Mucosa of descending colon (tissue), 3 donors: ENCODE data around the gene STAT3. TPM values are rescaled to one million over a fixed set of nuclear protein-coding genes. Genes with fewer than 3 reads are reported as not detected.
A peak's percentile ranks its signal among the peaks of the same experiment; 100 is the strongest.

Experiments
- ATAC-seq: fragments of 200-7000 bp; cut with Tn5 transposase; one replicate; pipeline ENCODE4 v1.9.1; 2020; ENCODE audit warnings: mild to moderate bottlenecking, moderate library complexity
- DNase-seq, 3 donors: peaks; one replicate each; pipeline ENCODE4 v3.0.0-alpha.2; 2020
- H3K36me3 ChIP-seq: fragments of 200-600 bp; one replicate; pipeline ENCODE4 v1.8.0; 2021; ENCODE audit warnings: low read depth, mild to moderate bottlenecking
- H3K4me1 ChIP-seq: fragments of 200-600 bp; one replicate; pipeline ENCODE4 v1.8.0; 2021; ENCODE audit warnings: low read depth, mild to moderate bottlenecking
- H3K4me3 ChIP-seq: fragments of 200-600 bp; one replicate; pipeline ENCODE4 v1.8.0; 2021; ENCODE audit warnings: mild to moderate bottlenecking
- H3K9me3 ChIP-seq: fragments of 200-600 bp; one replicate; pipeline ENCODE4 v1.8.0; 2021; ENCODE audit warnings: mild to moderate bottlenecking
- intact Hi-C, 2 donors: fragments of 100-400 bp; cut with DNase I in 1 of 2; cut with micrococcal nuclease in 1 of 2; formaldehyde crosslinking; loops; one replicate each; pipeline versions ENCODE4 v1.11.0 to v1.11.1; 2022; cut with DNase I, micrococcal nuclease
- total RNA-seq, 3 donors: library from RNA; stranded (reverse); fragmentation: NEBNext Ultra II Directional in 2 of 3; extraction: Animal tissue kit (Norgen Biotek cat#: 25700) in 2 of 3; gene quantifications; one replicate each; pipeline versions ENCODE4 v1.2.1 to v1.2.4, GENCODE V29; 2021 to 2023
- TF ChIP-seq, protein P1 (sequence below): fragments of 200-600 bp; IDR thresholded peaks from one replicate; pipeline ENCODE4 v1.8.0; 2022; ENCODE audit warnings: antibody characterized with exemption, mild to moderate bottlenecking
- donor health status: DM: no; HTN: no; CAD: no; lungs with moderate emphysema.
- donor health status: DM: no; HTN: no; CAD: no.
- donor health status: DM: no; HTN: yes; CAD: no.

STAT3 gene
- total RNA-seq, 3 donors from 2014 or later = 158 to 230 (median 227) TPM

DNA sequence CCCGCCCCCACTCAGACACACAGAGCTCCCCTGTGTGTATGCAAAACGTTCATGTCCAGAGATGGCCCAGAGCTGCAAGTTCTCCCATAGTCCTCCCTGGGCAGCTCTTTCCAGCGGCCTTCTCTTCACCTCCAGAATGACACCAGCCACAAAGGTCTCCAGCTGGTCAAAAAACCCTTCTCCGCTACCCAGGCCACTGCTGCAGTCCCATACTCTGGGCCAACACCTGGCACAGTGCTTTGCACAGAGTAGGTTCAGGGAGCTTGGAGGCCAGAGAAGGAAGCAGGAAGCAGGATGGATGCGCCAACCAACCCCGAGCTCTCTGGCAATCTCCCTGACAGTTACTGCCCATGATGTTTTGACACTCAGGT lies 110.9 kb downstream of the STAT3 start:
- TF ChIP-seq, protein P1, sequence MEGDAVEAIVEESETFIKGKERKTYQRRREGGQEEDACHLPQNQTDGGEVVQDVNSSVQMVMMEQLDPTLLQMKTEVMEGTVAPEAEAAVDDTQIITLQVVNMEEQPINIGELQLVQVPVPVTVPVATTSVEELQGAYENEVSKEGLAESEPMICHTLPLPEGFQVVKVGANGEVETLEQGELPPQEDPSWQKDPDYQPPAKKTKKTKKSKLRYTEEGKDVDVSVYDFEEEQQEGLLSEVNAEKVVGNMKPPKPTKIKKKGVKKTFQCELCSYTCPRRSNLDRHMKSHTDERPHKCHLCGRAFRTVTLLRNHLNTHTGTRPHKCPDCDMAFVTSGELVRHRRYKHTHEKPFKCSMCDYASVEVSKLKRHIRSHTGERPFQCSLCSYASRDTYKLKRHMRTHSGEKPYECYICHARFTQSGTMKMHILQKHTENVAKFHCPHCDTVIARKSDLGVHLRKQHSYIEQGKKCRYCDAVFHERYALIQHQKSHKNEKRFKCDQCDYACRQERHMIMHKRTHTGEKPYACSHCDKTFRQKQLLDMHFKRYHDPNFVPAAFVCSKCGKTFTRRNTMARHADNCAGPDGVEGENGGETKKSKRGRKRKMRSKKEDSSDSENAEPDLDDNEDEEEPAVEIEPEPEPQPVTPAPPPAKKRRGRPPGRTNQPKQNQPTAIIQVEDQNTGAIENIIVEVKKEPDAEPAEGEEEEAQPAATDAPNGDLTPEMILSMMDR = no peak
- ATAC-seq (peak; percentile 29), DNase-seq (peak in 1 of 3 donors; percentile 17)

DNA sequence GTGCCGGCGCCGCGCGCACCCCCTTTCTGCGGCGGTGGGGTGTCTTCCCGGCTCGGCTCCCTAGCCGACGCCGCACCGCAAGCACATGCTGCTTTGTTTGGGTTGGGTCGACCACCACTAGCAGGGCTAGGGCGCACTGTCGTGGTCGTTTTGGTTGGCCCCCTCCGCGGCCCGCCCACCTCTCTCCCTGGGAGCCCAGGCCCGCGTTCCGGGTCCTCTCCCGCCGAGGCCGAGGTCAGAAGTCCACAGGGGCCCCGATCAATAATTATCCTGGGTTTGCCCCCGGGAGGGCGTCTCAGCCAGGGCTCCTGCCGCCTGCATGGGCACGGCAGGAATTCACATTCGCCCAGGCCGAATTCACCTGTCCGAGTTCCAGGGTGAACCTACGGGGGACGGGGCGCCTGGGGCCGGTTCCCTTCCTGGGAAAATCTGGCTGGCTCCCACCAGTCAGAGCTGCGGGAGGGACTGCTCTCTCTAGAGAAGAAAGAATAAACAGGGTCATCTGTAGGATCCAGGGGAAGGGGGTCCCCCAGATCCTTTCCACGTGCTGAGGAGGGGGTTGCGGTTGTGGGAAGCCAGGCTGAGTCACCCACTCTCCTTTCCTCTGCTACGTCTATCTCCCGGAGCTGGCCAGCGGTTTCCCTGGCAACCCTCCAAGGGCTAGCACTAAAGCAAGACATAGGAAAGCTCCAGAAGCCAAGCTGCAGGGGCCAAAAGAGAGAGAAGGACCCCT lies 111.5 kb downstream of the STAT3 start:
- ATAC-seq = peak; percentile 38
- no peaks in the 10 kb centered on the region for H3K9me3 ChIP-seq
- peaks cover 14% of the 10 kb centered on the region for H3K4me1 ChIP-seq
- TF ChIP-seq, protein P1 = no peak
- peak; percentile 70 to 84 (median 76) for DNase-seq
- intact Hi-C loops = no loop called here
- H3K4me3 ChIP-seq = peak overlapping the region; percentile 83
- H3K36me3 ChIP-seq = no peaks in the 10 kb centered on the region

More for the DNA sequence above, 110.9 kb downstream of the STAT3 start:
- Histone ChIP-seq H3K4me3 (no peak overlapping the region), H3K4me1 (peaks cover 14% of the 10 kb centered on the region), H3K9me3 (no peaks in the 10 kb centered on the region), H3K36me3 (no peaks in the 10 kb centered on the region)
- intact Hi-C loops = no loop called here

DNA sequence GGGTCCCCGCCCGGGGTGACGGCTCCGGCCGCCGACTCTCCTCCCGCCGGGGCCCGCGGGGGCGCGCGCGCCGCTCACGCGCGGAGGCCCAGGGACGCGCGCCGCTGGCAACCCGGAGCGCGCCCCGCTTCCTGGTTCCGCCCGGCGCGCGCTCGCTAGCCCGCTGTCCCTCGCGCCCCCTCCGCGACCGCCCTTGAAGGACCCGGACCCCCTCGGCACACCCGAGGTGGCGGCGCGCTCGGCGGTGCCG lies 112.0 kb downstream of the STAT3 start, which contains the start of gene STAT5B:
Gene STAT5B (minus strand): TSS at position 33 of the 250 bp plus-strand sequence. CDS start 44,264 bp downstream, outside the sequence.
- Histone ChIP-seq H3K36me3 (no peaks in the 10 kb centered on the region), H3K4me3 (peak within 1 kb of the TSS; percentile 83), H3K9me3 (no peaks in the 10 kb centered on the region), H3K4me1 (peaks cover 14% of the 10 kb centered on the region)
- intact Hi-C loops = no loop called here
- ATAC-seq (peak; percentile 95), DNase-seq (peak; percentile 72 to 86 (median 84))
- TF ChIP-seq, protein P1 = no peak

DNA sequence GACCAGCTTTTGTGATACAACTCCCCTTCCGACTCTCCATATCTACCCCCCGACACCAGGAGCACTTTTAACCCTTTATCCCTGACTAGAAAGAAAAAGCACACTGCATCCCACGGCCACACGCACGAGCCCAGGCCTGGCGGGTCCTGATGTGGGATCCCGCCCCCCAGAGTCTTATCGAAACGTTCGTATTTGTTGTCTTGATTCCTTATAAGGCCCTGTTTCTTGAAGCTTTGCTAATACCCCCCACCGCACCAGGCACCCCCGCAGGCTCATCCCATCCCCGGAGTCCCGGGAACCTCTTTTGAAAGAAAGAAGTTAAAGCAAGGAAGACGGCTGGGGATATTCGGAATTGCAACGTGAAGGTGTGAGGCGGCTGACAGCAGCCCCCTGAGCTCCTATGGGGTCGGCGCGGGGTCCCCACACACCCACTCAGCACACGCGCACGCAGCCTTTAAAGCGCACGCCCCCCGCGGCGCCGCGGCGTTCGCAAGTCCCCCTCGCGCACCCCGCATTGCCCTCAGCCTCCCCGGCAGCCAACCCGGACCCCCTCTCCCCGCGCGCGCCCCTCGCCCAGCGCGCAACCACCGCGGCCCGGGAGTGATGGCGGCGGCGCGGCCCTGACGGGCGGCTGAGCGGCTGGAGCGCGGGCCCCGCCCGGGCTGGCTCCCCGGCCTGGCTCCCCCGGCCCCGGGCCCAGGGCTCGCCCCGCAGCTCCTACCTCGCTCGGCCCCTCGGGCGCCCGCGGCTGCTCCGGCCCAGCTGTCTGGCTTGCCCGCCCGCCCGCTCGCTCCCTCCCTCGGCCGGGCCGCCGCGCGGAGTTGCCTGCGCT lies 112.5 kb downstream of the STAT3 start:
- TF ChIP-seq, protein P1 = no peak
- Histone ChIP-seq H3K4me1 (peaks cover 14% of the 10 kb centered on the region), H3K4me3 (peak overlapping the region; percentile 83), H3K9me3 (no peaks in the 10 kb centered on the region), H3K36me3 (no peaks in the 10 kb centered on the region)
- intact Hi-C loops = no loop called here
- DNase-seq (peak in 1 of 3 donors; percentile 33), ATAC-seq (peak; percentile 63)

DNA sequence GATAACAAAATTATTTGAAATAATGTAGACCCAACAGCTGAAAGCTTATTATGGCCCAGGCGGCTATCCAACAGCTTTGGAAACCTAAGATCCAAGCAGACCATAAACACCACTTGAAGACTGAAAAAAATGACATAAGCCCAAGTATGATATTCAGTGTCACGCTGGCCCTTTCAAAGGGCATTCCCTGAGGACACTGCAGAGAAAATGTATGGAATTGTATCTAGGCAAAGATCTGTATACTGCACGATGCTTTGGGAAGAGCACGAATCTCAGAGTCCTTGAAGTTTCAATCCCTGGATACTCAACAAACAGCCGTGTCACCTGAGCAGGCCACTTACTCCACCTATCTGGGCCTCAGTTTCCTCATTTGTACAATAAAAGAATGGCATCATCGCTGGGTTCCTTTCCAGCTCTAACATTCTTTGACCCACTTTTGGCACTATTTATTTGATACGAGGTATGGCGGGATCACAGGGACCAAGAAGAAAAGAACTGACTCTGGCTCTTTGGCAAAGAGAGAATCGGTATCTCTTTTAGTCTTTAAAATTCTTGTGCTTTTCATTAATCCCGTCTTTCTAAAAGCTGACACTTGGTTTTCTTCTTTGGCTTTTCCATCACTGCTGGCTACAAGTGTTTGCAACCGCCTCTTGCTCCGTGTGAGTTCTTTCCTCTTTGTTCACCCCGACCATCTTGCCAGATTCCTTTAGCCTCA lies 113.3 kb downstream of the STAT3 start:
- Histone ChIP-seq H3K36me3 (no peaks in the 10 kb centered on the region), H3K4me3 (no peak overlapping the region), H3K9me3 (no peaks in the 10 kb centered on the region), H3K4me1 (peaks cover 14% of the 10 kb centered on the region)
- intact Hi-C loops = no loop called here
- DNase-seq (no peak), ATAC-seq (no peak)
- TF ChIP-seq, protein P1 = no peak
